ENCODE data around the gene ALG13. TPM values are rescaled to one million over a fixed set of nuclear protein-coding genes. Genes with fewer than 3 reads are reported as not detected.

ALG13 gene
- total RNA-seq, 1 experiment from 2014 or later, result 36.3 TPM

- Mint-ChIP-seq H3K4me1 (ENCODE audit: low read depth, unreplicated experiment) (no peaks in the 10 kb centered on the region), H3K9me3 (ENCODE audit: unreplicated experiment) (no peaks in the 10 kb centered on the region), H3K27ac (ENCODE audit: unreplicated experiment) (no peak overlapping the region), H3K27me3 (ENCODE audit: insufficient read depth, unreplicated experiment) (no peaks in the 10 kb centered on the region), H3K4me3 (ENCODE audit: unreplicated experiment) (no peak overlapping the region), H3K36me3 (ENCODE audit: insufficient read depth, unreplicated experiment) (peaks cover 5% of the 10 kb centered on the region)
- no TSS peak for BruUV-seq (replicated peaks)
- ChIA-PET POLR2A (no interaction called here), CTCF (no interaction called here)
- no peaks in the 10 kb centered on the region for H3K9me3 ChIP-seq
- H3K36me3 ChIP-seq (ENCODE audit: control insufficient read depth, insufficient read depth, low read length), result no peaks in the 10 kb centered on the region
- H3K4me1 ChIP-seq, result no peaks in the 10 kb centered on the region
- TF ChIP-seq, protein P1, sequence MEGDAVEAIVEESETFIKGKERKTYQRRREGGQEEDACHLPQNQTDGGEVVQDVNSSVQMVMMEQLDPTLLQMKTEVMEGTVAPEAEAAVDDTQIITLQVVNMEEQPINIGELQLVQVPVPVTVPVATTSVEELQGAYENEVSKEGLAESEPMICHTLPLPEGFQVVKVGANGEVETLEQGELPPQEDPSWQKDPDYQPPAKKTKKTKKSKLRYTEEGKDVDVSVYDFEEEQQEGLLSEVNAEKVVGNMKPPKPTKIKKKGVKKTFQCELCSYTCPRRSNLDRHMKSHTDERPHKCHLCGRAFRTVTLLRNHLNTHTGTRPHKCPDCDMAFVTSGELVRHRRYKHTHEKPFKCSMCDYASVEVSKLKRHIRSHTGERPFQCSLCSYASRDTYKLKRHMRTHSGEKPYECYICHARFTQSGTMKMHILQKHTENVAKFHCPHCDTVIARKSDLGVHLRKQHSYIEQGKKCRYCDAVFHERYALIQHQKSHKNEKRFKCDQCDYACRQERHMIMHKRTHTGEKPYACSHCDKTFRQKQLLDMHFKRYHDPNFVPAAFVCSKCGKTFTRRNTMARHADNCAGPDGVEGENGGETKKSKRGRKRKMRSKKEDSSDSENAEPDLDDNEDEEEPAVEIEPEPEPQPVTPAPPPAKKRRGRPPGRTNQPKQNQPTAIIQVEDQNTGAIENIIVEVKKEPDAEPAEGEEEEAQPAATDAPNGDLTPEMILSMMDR (IDR thresholded peaks at IDR 0.05; ENCODE audit: insufficient read depth in 1 of 2, low read depth in 1 of 2, low read length in 1 of 2, severe bottlenecking in 1 of 2, unreplicated experiment in 1 of 2), result no peak
- intact Hi-C loops (cut with micrococcal nuclease; ENCODE audit: unreplicated experiment), result no loop called here
- DNase-seq, result no peak
- H3K27me3 ChIP-seq (replicated peaks; ENCODE audit: control insufficient read depth, insufficient read depth, low read length), result no peaks in the 10 kb centered on the region
- H3K4me3 ChIP-seq (ENCODE audit: low read depth, low read length), result no peak overlapping the region
Measured at GRCh38 chrX:111742018-111742417, 61.0 kb downstream of the ALG13 start.

DNA sequence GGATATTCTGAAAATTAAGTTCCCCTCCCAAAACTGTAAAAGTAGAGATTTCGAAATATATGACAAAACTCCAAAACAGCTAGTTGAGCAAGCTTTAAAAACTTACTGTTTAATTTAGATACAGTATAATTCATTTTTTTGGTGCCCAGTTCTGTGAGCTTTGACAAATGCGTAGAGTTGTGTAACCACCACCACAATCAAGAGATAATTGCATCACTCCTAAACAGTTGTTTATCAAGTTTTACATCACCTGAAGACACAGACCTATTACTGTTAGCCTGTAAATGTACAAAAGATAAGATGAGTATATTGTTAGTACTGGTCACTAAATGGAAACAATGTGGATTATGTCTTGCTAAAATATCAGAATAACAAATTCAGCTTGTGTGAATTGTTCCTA lies 62.3 kb downstream of the ALG13 start:
- TF ChIP-seq, protein P1 (IDR thresholded peaks at IDR 0.05; ENCODE audit: insufficient read depth in 1 of 2, low read depth in 1 of 2, low read length in 1 of 2, severe bottlenecking in 1 of 2, unreplicated experiment in 1 of 2), result no peak
- Mint-ChIP-seq H3K36me3 (ENCODE audit: insufficient read depth, unreplicated experiment) (no peaks in the 10 kb centered on the region), H3K27me3 (ENCODE audit: insufficient read depth, unreplicated experiment) (no peaks in the 10 kb centered on the region), H3K4me3 (ENCODE audit: unreplicated experiment) (no peak overlapping the region), H3K4me1 (ENCODE audit: low read depth, unreplicated experiment) (no peaks in the 10 kb centered on the region), H3K9me3 (ENCODE audit: unreplicated experiment) (no peaks in the 10 kb centered on the region), H3K27ac (ENCODE audit: unreplicated experiment) (no peak overlapping the region)
- Histone ChIP-seq H3K4me1 (no peaks in the 10 kb centered on the region), H3K9me3 (no peaks in the 10 kb centered on the region), H3K36me3 (ENCODE audit: control insufficient read depth, insufficient read depth, low read length) (no peaks in the 10 kb centered on the region), H3K4me3 (ENCODE audit: low read depth, low read length) (no peak overlapping the region), H3K27me3 (replicated peaks; ENCODE audit: control insufficient read depth, insufficient read depth, low read length) (no peaks in the 10 kb centered on the region)
- no TSS peak for BruUV-seq (replicated peaks)
- CTCF ChIA-PET, result interaction anchor here (0.6 kb wide), 1 partner anchor 74 kb away, joined by 6 read pairs; no protein-coding TSS in a partner anchor
- POLR2A ChIA-PET, result no interaction called here
- intact Hi-C loops (cut with micrococcal nuclease; ENCODE audit: unreplicated experiment), result no loop called here
- DNase-seq, result no peak

- intact Hi-C loops (cut with micrococcal nuclease; ENCODE audit: unreplicated experiment), result no loop called here
- H3K36me3 Mint-ChIP-seq (ENCODE audit: insufficient read depth, unreplicated experiment), result peaks cover 13% of the 10 kb centered on the region
- H3K27ac Mint-ChIP-seq (ENCODE audit: unreplicated experiment), result no peak overlapping the region
- H3K4me3 Mint-ChIP-seq (ENCODE audit: unreplicated experiment), result no peak overlapping the region
- TF ChIP-seq, protein P1 (IDR thresholded peaks at IDR 0.05; ENCODE audit: insufficient read depth in 1 of 2, low read depth in 1 of 2, low read length in 1 of 2, severe bottlenecking in 1 of 2, unreplicated experiment in 1 of 2), result no peak
- Histone ChIP-seq H3K9me3 (no peaks in the 10 kb centered on the region), H3K4me1 (no peaks in the 10 kb centered on the region), H3K27me3 (replicated peaks; ENCODE audit: control insufficient read depth, insufficient read depth, low read length) (no peaks in the 10 kb centered on the region), H3K36me3 (ENCODE audit: control insufficient read depth, insufficient read depth, low read length) (no peaks in the 10 kb centered on the region), H3K4me3 (ENCODE audit: low read depth, low read length) (no peak overlapping the region)
- POLR2A ChIA-PET, result no interaction called here
- BruUV-seq (replicated peaks), result no TSS peak
- DNase-seq, result no peak
- CTCF ChIA-PET, result no interaction called here
- no peaks in the 10 kb centered on the region for H3K4me1 Mint-ChIP-seq (ENCODE audit: low read depth, unreplicated experiment)
- H3K27me3 Mint-ChIP-seq (ENCODE audit: insufficient read depth, unreplicated experiment), result no peaks in the 10 kb centered on the region
- H3K9me3 Mint-ChIP-seq (ENCODE audit: unreplicated experiment), result peaks cover 7% of the 10 kb centered on the region
Measured at GRCh38 chrX:111756486-111756885, 75.5 kb downstream of the ALG13 start.

Measured in Caco-2 (cell line).